GM23338 (cell line): ENCODE data around the gene PHACTR1. TPM values are rescaled to one million over a fixed set of nuclear protein-coding genes. Genes with fewer than 3 reads are reported as not detected.

Source experiments
- ATAC-seq: fragments of 200-7000 bp; cut with Tn5 transposase; 3 replicates; pipeline ENCODE4 v1.9.1; 2020
- DNase-seq: peaks from one replicate; pipeline ENCODE4 v3.0.0-alpha.2; 2015; ENCODE audit warnings: low spot score
- H2AFZ ChIP-seq: fragments of 200-600 bp; sonication (generic); 2 replicates; pipeline ENCODE4 v1.8.0; 2016; ENCODE audit warnings: antibody characterized with exemption, mild to moderate bottlenecking, moderate library complexity
- H3F3A ChIP-seq: fragments of 200-600 bp; sonication (generic); replicated peaks from 2 replicates; pipeline ENCODE4 v1.8.0; 2017; ENCODE audit warnings: antibody characterized with exemption, mixed run types, low read depth
- H3K27ac ChIP-seq: fragments of 200-600 bp; sonication (generic); 2 replicates; pipeline ENCODE4 v1.6.1; 2016; ENCODE audit warnings: low read depth
- H3K27me3 ChIP-seq: fragments of 200-600 bp; sonication (generic); 2 replicates; pipeline ENCODE4 v1.8.0; 2016; ENCODE audit warnings: mild to moderate bottlenecking, mixed run types, moderate library complexity; ENCODE audit not compliant: insufficient read depth
- H3K36me3 ChIP-seq: fragments of 200-600 bp; sonication (generic); 2 replicates; pipeline ENCODE4 v1.8.0; 2016; ENCODE audit warnings: mild to moderate bottlenecking; ENCODE audit not compliant: insufficient read depth
- H3K4me1 ChIP-seq: fragments of 200-600 bp; sonication (generic); 2 replicates; pipeline ENCODE4 v1.8.0; 2016; ENCODE audit warnings: mild to moderate bottlenecking, moderate library complexity; ENCODE audit not compliant: insufficient read depth
- H3K4me2 ChIP-seq: fragments of 200-600 bp; sonication (generic); 2 replicates; pipeline ENCODE4 v1.7.1; 2017; ENCODE audit warnings: mixed run types
- H3K4me3 ChIP-seq: fragments of 200-600 bp; sonication (generic); 2 replicates; pipeline ENCODE4 v1.6.1; 2016; ENCODE audit warnings: mixed run types
- H3K79me2 ChIP-seq: fragments of 200-600 bp; sonication (generic); replicated peaks from 2 replicates; pipeline ENCODE4 v1.8.0; 2017; ENCODE audit warnings: mild to moderate bottlenecking; ENCODE audit not compliant: insufficient read depth
- H3K9me2 ChIP-seq: fragments of 200-600 bp; sonication (generic); 2 replicates; pipeline ENCODE4 v1.8.0; 2017; ENCODE audit not compliant: insufficient read depth
- H4K20me1 ChIP-seq: fragments of 200-600 bp; sonication (generic); replicated peaks from 2 replicates; pipeline ENCODE4 v1.8.0; 2017; ENCODE audit warnings: mild to moderate bottlenecking; ENCODE audit not compliant: insufficient read depth
- H3K27ac Mint-ChIP-seq: 2 replicates; pipeline ENCODE4 v1.8.0; 2020; ENCODE audit warnings: inconsistent platforms, mild to moderate bottlenecking, moderate library complexity, mixed read lengths
- H3K27me3 Mint-ChIP-seq: 3 replicates; pipeline ENCODE4 v1.8.0; 2022; ENCODE audit warnings: low read depth, mild to moderate bottlenecking, moderate library complexity, mixed read lengths, inconsistent platforms; ENCODE audit not compliant: insufficient read depth, poor library complexity
- H3K36me3 Mint-ChIP-seq: 3 replicates; pipeline ENCODE4 v1.8.0; 2021; ENCODE audit warnings: low read depth, mild to moderate bottlenecking, inconsistent platforms, moderate library complexity, mixed read lengths
- H3K4me1 Mint-ChIP-seq: 3 replicates; pipeline ENCODE4 v1.8.0; 2020; ENCODE audit warnings: mild to moderate bottlenecking, inconsistent platforms, mixed read lengths
- H3K4me3 Mint-ChIP-seq: 3 replicates; pipeline ENCODE4 v1.8.0; 2021; ENCODE audit warnings: moderate library complexity, mild to moderate bottlenecking, inconsistent platforms, mixed read lengths
- H3K9me3 Mint-ChIP-seq: 3 replicates; pipeline ENCODE4 v1.8.0; 2020; ENCODE audit warnings: moderate library complexity, mild to moderate bottlenecking, inconsistent platforms, mixed read lengths
- CREB1 ChIP-seq: fragments of 250-450 bp; sonication (Bioruptor Pico); IDR thresholded peaks from 2 replicates; pipeline ENCODE4 v1.5.0; 2020; ENCODE audit warnings: low read depth, mild to moderate bottlenecking, moderate library complexity
- CTCF ChIP-seq, 2 experiments: fragments of 200-600 bp in 1 of 2; sonication (generic) in 1 of 2; conservative IDR thresholded peaks; 2 replicates each; pipeline versions ENCODE4 v1.5.1 to v1.6.1; 2016 to 2017; ENCODE audit warnings: antibody characterized with exemption in 2 of 2, low read depth in 2 of 2, mild to moderate bottlenecking in 2 of 2, moderate library complexity in 1 of 2
- ETS1 ChIP-seq: IDR thresholded peaks from 2 replicates; pipeline ENCODE4 v1.6.1; 2016; ENCODE audit warnings: antibody characterized with exemption
- EZH2 ChIP-seq: fragments of 200-600 bp; sonication (generic); IDR thresholded peaks from one replicate; pipeline ENCODE4 v1.8.0; 2017; ENCODE audit warnings: antibody characterized with exemption, mild to moderate bottlenecking, low read depth; ENCODE audit not compliant: unreplicated experiment
- EZH2phosphoT487 ChIP-seq: fragments of 200-600 bp; sonication (generic); IDR thresholded peaks from one replicate; pipeline ENCODE4 v1.8.1; 2018; ENCODE audit warnings: antibody characterized with exemption; ENCODE audit not compliant: unreplicated experiment
- JUNB ChIP-seq: IDR thresholded peaks from one replicate; pipeline ENCODE4 v1.6.1; 2016; ENCODE audit warnings: antibody characterized with exemption; ENCODE audit not compliant: unreplicated experiment
- NANOG ChIP-seq: IDR thresholded peaks from 2 replicates; pipeline ENCODE4 v1.6.1; 2016; ENCODE audit warnings: antibody characterized with exemption, borderline replicate concordance
- POLR2AphosphoS5 ChIP-seq: IDR thresholded peaks from 2 replicates; pipeline ENCODE4 v1.6.1; 2016; ENCODE audit warnings: antibody characterized with exemption, low read depth
- REST ChIP-seq: IDR thresholded peaks from one replicate; pipeline ENCODE4 v1.6.1; 2018; ENCODE audit warnings: antibody characterized with exemption; ENCODE audit not compliant: unreplicated experiment
- STAT1 ChIP-seq: IDR thresholded peaks from one replicate; pipeline ENCODE4 v1.6.1; 2016; ENCODE audit warnings: antibody characterized with exemption; ENCODE audit not compliant: unreplicated experiment
- ZNF114 ChIP-seq: fragments of 250-450 bp; sonication (Bioruptor Pico); IDR thresholded peaks from 2 replicates; pipeline ENCODE4 v1.5.0; 2020; ENCODE audit warnings: mild to moderate bottlenecking, moderate library complexity
- ZNF331 ChIP-seq: fragments of 250-450 bp; sonication (Bioruptor Pico); IDR thresholded peaks from 2 replicates; pipeline ENCODE4 v1.5.0; 2020; ENCODE audit warnings: low read depth, mild to moderate bottlenecking, moderate library complexity
- ZNF462 ChIP-seq: fragments of 250-450 bp; sonication (Bioruptor Pico); IDR thresholded peaks from 2 replicates; pipeline ENCODE4 v1.5.0; 2020; ENCODE audit warnings: mild to moderate bottlenecking, moderate library complexity
- polyA plus RNA-seq: library from polyadenylated mRNA; unstranded; fragments of >200 nt; fragmentation: Nextera tagmentation; extraction: Ambion mirVana; gene quantifications from 2 replicates; pipeline ENCODE4 v1.2.1, GENCODE V29; 2016
- total RNA-seq: library from RNA; depleted of rRNA; stranded (reverse); fragments of >200 nt; shearing (Covaris generic); gene quantifications from 2 replicates; pipeline ENCODE4 v1.2.3, GENCODE V29; 2014

The PHACTR1 gene
- total and polyA plus RNA-seq, 2 experiments from 2014 or later, result 5.9 to 19.3 TPM

GRCh38 chr6:13066820-13067219, 350.3 kb downstream of the PHACTR1 start:
- Mint-ChIP-seq H3K36me3 (no peaks in the 10 kb centered on the region), H3K4me1 (no peaks in the 10 kb centered on the region), H3K27me3 (no peaks in the 10 kb centered on the region), H3K4me3 (no peak overlapping the region), H3K27ac (no peak overlapping the region), H3K9me3 (no peaks in the 10 kb centered on the region)
- Histone ChIP-seq H2AFZ (no peak overlapping the region), H3F3A (no peaks in the 10 kb centered on the region), H3K9me2 (peaks cover 8% of the 10 kb centered on the region; the same call in 1 of the 2 replicates), H3K79me2 (no peaks in the 10 kb centered on the region), H3K27ac (no peak overlapping the region), H3K27me3 (no peaks in the 10 kb centered on the region), H3K36me3 (no peaks in the 10 kb centered on the region), H3K4me1 (no peaks in the 10 kb centered on the region), H3K4me3 (no peak overlapping the region), H3K4me2 (no peak overlapping the region), H4K20me1 (no peaks in the 10 kb centered on the region)
- no peak for ATAC-seq
- no peak for DNase-seq
- TF ChIP-seq POLR2AphosphoS5 (no peak), EZH2phosphoT487 (no peak), ZNF114 (CRISPR knock-in tag) (no peak), ETS1 (no peak), CREB1 (no peak), EZH2 (no peak), ZNF462 (CRISPR knock-in tag) (no peak), CTCF (conservative IDR thresholded peaks at IDR 0.05; ENCODE audit: low read depth in 2 of 2) (no peak), NANOG (no peak), STAT1 (no peak), JUNB (no peak), ZNF331 (CRISPR knock-in tag) (no peak), REST (no peak)
